Measurements from ENCODE around the gene GALNTL6. TPM values are rescaled to one million over a fixed set of nuclear protein-coding genes. Genes with fewer than 3 reads are reported as not detected.

GALNTL6 gene
- total RNA-seq, 1 experiment from 2014 or later: not detected

- H4K20me1 ChIP-seq (ENCODE audit: control insufficient read depth, insufficient read depth, insufficient read length): no peaks in the 10 kb centered on the region
- peaks cover 3 to 11% (median 6%) of the 10 kb centered on the region in 3 experiments; a peak in 6 of 7 replicates for H3K36me3 Mint-ChIP-seq (ENCODE audit: insufficient read depth in 1 of 3, low read depth in 3 of 3)
- H3K9me3 Mint-ChIP-seq: peaks cover 10 to 13% of the 10 kb centered on the region in 2 experiments
Observed at GRCh38 chr4:172974586-172974985, 1161.4 kb downstream of the GALNTL6 start.

More at GRCh38 chr4:172974586-172974985, 1161.4 kb downstream of the GALNTL6 start:
- Mint-ChIP-seq H3K27ac (no peak overlapping the region), H3K4me3 (no peak overlapping the region), H3K27me3 (ENCODE audit: low read depth) (no peaks in the 10 kb centered on the region), H3K4me1 (peaks cover 2 to 3% of the 10 kb centered on the region in 2 experiments; a peak in 2 of 4 replicates)
- Histone ChIP-seq H3K14ac (ENCODE audit: insufficient read depth, low read length) (no peak overlapping the region), H3K4ac (ENCODE audit: low read depth, low read length) (no peak overlapping the region), H2BK15ac (ENCODE audit: low read depth, low read length) (no peak overlapping the region), H2BK120ac (ENCODE audit: low read depth, low read length, poor library complexity, severe bottlenecking) (no peak overlapping the region), H3K4me2 (ENCODE audit: insufficient read depth, insufficient read length, low read length) (no peak overlapping the region), H3K56ac (ENCODE audit: insufficient read length, low read depth, low read length) (no peak overlapping the region), H3K23ac (ENCODE audit: insufficient read length, low read depth, low read length) (no peak overlapping the region), H3K18ac (ENCODE audit: insufficient read length, low read depth, low read length) (no peak overlapping the region), H2AK5ac (ENCODE audit: insufficient read length, low read length) (no peak overlapping the region), H3K27ac (ENCODE audit: insufficient read length, low read depth, low read length) (no peak overlapping the region), H3K23me2 (ENCODE audit: insufficient read length, low read depth, low read length, poor library complexity, severe bottlenecking) (no peaks in the 10 kb centered on the region), H3K27me3 (ENCODE audit: insufficient read depth, low read length) (no peaks in the 10 kb centered on the region), H3K9me3 (ENCODE audit: control insufficient read depth, low read depth, low read length) (no peaks in the 10 kb centered on the region), H4K8ac (replicated peaks; ENCODE audit: insufficient read length, low read depth, low read length) (no peak overlapping the region), H2BK20ac (ENCODE audit: low read depth, low read length, poor library complexity, severe bottlenecking) (no peak overlapping the region), H2BK5ac (ENCODE audit: insufficient read length, low read length) (no peak overlapping the region), H3K79me1 (ENCODE audit: insufficient read depth, low read depth, low read length, poor library complexity, severe bottlenecking) (no peaks in the 10 kb centered on the region), H3K79me2 (ENCODE audit: insufficient read depth, low read length) (no peaks in the 10 kb centered on the region), H2AFZ (ENCODE audit: low read length) (no peak overlapping the region), H3K4me1 (ENCODE audit: insufficient read depth, low read length) (no peaks in the 10 kb centered on the region), H4K5ac (ENCODE audit: insufficient read length, low read depth, low read length) (no peak overlapping the region), H3K9ac (ENCODE audit: extremely low read depth, insufficient read length, low read length) (no peak overlapping the region), H4K91ac (ENCODE audit: insufficient read length, low read depth, low read length) (no peak overlapping the region), H3T11ph (ENCODE audit: low read length) (no peak overlapping the region), H2BK12ac (ENCODE audit: insufficient read length, low read depth, low read length) (no peak overlapping the region)
- WGBS (ENCODE audit: extremely low coverage, insufficient read length, low lambda C conversion rate): no CpG with 5 or more reads among the region's 7 CpGs
- no peak for TF ChIP-seq CTCF (conservative IDR thresholded peaks at IDR 0.05)
- DNase-seq: no peak
